ENCODE measurements around the gene DERL3. TPM values are rescaled to one million over a fixed set of nuclear protein-coding genes. Genes with fewer than 3 reads are reported as not detected.

The DERL3 gene
- total and polyA plus RNA-seq, 10 donors: 10.2 to 62.8 (median 22.4) TPM

GRCh38 chr22:23815541-23816155, 23.2 kb downstream of the DERL3 start:
- intact Hi-C loops (cut with DNase I; ENCODE audit: low total_unique reads): no loop called here
- TF ChIP-seq POLR2AphosphoS5 (IDR thresholded peaks at IDR 0.05) (no peak), CTCF (IDR thresholded peaks at IDR 0.05 in 8 of 11, conservative IDR thresholded peaks at IDR 0.05 in 3 of 11) (no peak), POLR2A (IDR thresholded peaks at IDR 0.05) (no peak)
- Histone ChIP-seq H3K4me1 (peaks cover 2 to 37% (median 20%) of the 10 kb centered on the region in 6 donors), H3K4me3 (no peak overlapping the region), H3K36me3 (peaks cover 4 to 100% (median 67%) of the 10 kb centered on the region in 6 donors), H3K9me3 (no peaks in the 10 kb centered on the region), H3K27ac (no peak overlapping the region), H3K27me3 (replicated peaks in 1 of 7) (no peaks in the 10 kb centered on the region)
- 73 to 89% (median 84%) methylated on average over 9 to 10 of the region's 10 CpGs for WGBS, 5 donors
- DNase-seq: peak; percentile 36

- Histone ChIP-seq H3K27ac (no peak overlapping the region), H3K4me3 (no peak overlapping the region), H3K4me1 (peaks cover 0 to 7% (median 0%) of the 10 kb centered on the region in 6 donors), H3K9me3 (no peaks in the 10 kb centered on the region), H3K36me3 (peaks cover 4 to 98% (median 43%) of the 10 kb centered on the region in 6 donors), H3K27me3 (replicated peaks in 1 of 7) (no peaks in the 10 kb centered on the region)
- WGBS, 5 donors: 94 to 99% (median 98%) methylated on average over 4 of the region's 4 CpGs
- TF ChIP-seq CTCF (IDR thresholded peaks at IDR 0.05 in 8 of 11, conservative IDR thresholded peaks at IDR 0.05 in 3 of 11): no peak
- no peak for TF ChIP-seq POLR2A (IDR thresholded peaks at IDR 0.05)
- TF ChIP-seq POLR2AphosphoS5 (IDR thresholded peaks at IDR 0.05): no peak
- intact Hi-C loops (cut with DNase I; ENCODE audit: low total_unique reads): no loop called here
- no peak for DNase-seq
Observed at GRCh38 chr22:23812378-23812777, 26.4 kb downstream of the DERL3 start.

GRCh38 chr22:23806837-23807236, 32.0 kb downstream of the DERL3 start:
- H3K4me1 ChIP-seq: peaks cover 3 to 43% (median 23%) of the 10 kb centered on the region in 6 donors
- WGBS, 5 donors: 75 to 96% (median 80%) methylated on average over 1 of the region's 1 CpG
- H3K4me3 ChIP-seq: no peak overlapping the region
- intact Hi-C loops (cut with DNase I; ENCODE audit: low total_unique reads): no loop called here
- no peaks in the 10 kb centered on the region for H3K9me3 ChIP-seq
- peaks cover 0 to 100% (median 62%) of the 10 kb centered on the region in 6 donors for H3K36me3 ChIP-seq
- no peak for DNase-seq
- no peaks in the 10 kb centered on the region for H3K27me3 ChIP-seq (replicated peaks in 1 of 7)
- TF ChIP-seq POLR2A (IDR thresholded peaks at IDR 0.05): no peak
- no peak for TF ChIP-seq CTCF (IDR thresholded peaks at IDR 0.05 in 8 of 11, conservative IDR thresholded peaks at IDR 0.05 in 3 of 11)
- no peak for TF ChIP-seq POLR2AphosphoS5 (IDR thresholded peaks at IDR 0.05)
- H3K27ac ChIP-seq: peak overlapping the region in 3 of 8 donors; percentile 67 to 74 (median 70)

GRCh38 chr22:23804781-23805291, 34.0 kb downstream of the DERL3 start:
- H3K36me3 ChIP-seq: peaks cover 0 to 100% (median 70%) of the 10 kb centered on the region in 6 donors
- H3K4me1 ChIP-seq: peaks cover 5 to 63% (median 42%) of the 10 kb centered on the region in 6 donors
- DNase-seq: peak; percentile 68
- WGBS, 5 donors: 80 to 85% (median 82%) methylated on average over 12 of the region's 12 CpGs
- TF ChIP-seq POLR2A (IDR thresholded peaks at IDR 0.05) (no peak), POLR2AphosphoS5 (IDR thresholded peaks at IDR 0.05) (no peak), CTCF (IDR thresholded peaks at IDR 0.05 in 8 of 11, conservative IDR thresholded peaks at IDR 0.05 in 3 of 11) (no peak)
- intact Hi-C loops (cut with DNase I; ENCODE audit: low total_unique reads): no loop called here
- peak overlapping the region in 4 of 8 donors; percentile 30 to 74 (median 68) for H3K27ac ChIP-seq
- H3K27me3 ChIP-seq (replicated peaks in 1 of 7): no peaks in the 10 kb centered on the region
- peak overlapping the region in 1 of 8 donors; percentile 21 for H3K4me3 ChIP-seq
- no peaks in the 10 kb centered on the region for H3K9me3 ChIP-seq
